C1 segment of cervical spinal cord (tissue), 14 donors: ENCODE data around the gene GALNT17.
A peak's percentile ranks its signal among the peaks of the same experiment; 100 is the strongest.

Experiments
- DNase-seq, 14 donors: peaks; one replicate each; lab custom pipeline; 2025; lab: John Stamatoyannopoulos, UW

Gene GALNT17

DNA sequence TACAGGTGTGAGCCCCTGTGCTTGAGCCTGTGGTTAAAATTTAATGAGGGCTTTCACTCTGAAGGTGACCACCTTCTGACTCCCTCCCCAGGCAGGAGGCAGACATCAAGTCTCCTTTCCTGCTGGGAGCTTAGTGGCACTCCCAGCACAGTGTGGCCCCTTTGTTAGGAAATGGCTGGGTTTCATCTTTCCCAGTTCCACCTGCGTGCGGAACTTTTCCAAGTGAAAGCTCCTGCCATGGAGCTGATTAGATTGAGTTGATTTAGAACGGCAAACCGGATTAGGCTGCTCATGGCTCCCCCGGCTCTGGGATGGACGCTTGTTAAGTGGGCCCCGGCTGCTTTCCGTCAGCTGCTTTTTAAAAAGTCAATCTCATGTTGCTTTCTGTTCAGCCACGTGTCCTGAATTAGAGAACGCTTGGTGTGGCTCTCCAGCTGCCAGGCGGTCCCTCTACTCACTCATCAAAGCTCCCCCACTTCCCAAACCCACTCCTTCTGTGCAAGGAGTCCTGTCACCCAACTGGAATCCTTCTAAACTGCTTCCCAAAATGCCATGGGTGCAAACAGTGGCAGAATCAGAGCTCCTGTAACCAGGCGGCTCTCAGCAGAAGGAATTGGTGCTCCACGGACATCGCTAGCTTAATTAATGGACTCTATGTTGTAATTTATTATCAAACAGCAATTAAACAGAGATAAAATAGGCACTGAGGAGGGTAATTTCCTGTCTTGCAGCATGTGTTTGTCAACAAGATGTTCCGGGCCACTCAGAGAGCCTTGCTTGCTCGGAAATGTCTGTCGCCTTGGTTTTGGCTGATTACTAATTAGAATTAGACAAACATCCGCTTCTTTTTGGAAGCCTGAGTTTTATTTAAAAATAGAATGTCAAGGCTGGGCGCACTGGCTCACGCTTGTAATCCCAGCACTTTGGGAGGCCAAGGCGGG lies 551.2 kb downstream of the GALNT17 start:
- peak in 3 of 14 donors; percentile 0 to 69 (median 53) for DNase-seq

DNA sequence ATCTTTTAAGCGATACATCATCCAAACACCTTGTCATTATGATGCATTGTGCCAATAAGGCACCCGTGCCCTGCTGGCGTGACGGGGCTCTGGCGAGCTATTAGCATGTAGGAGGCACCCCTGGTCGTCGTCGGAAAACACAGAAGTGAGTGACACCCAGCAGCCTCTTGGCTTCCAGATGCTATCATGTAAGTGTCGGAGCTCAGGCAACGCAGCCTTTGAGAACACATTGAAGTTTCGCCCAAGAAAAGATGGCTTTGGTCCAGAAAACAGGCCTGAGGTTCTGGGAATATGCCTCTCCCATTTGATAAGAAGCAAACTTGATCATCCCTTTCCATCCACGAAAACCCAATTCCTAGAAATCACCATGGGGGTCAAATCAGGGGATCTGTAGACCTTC lies 555.3 kb downstream of the GALNT17 start:
- no peak for DNase-seq

- no peak for DNase-seq
These were observed 556.1 kb downstream of the GALNT17 start for GRCh38 chr7:71687831-71688599.

DNA sequence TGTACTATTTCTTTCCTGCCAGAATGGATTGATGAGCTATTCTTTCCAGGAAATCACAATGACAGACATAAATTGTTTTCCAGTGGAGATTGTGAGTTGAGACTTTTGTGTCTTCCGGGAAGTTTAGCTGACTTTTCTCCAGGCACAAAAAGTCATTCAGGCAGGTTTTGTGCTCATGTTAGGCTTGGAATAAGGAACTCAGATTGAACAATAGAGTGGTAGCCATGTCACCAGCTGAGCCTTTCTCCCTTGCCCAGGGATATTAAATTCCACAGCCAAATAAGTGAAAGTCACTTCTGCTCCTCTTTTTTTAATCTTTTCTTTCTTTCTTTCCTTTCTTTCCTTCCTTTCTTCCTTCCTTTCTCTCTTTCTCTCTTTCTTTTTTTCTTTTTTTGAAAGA lies 559.6 kb downstream of the GALNT17 start:
- no peak for DNase-seq

DNA sequence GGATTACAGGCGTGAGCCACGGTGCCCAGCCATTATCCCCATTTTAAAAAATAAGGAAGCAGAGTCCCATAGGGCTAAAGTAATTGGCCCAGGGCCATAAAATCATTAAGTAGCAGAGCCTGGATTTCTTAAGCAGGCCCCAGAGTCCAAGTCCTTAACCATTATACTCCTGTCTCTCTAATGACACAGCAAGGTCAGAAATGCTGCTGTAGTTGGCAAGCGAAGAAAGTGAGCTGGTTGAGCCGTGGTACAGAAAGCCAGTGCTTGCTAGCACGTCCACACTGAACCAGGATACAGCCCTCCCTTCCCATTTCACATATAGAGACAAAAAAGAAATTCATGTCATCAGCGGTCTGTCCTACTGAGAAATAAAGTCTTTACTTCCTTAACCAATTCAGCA lies 562.7 kb downstream of the GALNT17 start:
- DNase-seq: no peak

GRCh38 chr7:71695186-71695585 lies 563.2 kb downstream of the GALNT17 start:
- DNase-seq: no peak

DNA sequence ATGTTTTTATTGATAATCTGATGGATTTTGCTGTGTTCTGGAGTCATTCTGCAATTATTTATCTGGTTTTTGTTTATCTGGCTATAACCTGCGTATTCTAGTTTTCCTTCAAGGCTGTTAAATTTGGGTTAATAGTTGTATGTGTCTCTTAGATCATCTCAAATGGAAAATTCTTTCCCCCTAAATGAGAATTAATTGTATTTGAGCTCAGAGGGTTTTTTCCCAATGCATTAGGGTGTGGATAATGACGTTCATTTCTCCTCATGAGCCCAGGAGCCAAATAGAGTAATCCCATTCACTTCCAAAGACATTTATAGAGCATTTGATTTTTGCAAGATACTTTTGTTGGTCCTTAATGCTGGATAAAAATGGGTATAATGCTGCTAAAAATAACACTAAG lies 564.6 kb downstream of the GALNT17 start:
- no peak for DNase-seq

- DNase-seq: no peak
These were observed 565.5 kb downstream of the GALNT17 start for GRCh38 chr7:71697400-71697799.

GRCh38 chr7:71705217-71705616 lies 573.3 kb downstream of the GALNT17 start:
- DNase-seq: no peak

DNA sequence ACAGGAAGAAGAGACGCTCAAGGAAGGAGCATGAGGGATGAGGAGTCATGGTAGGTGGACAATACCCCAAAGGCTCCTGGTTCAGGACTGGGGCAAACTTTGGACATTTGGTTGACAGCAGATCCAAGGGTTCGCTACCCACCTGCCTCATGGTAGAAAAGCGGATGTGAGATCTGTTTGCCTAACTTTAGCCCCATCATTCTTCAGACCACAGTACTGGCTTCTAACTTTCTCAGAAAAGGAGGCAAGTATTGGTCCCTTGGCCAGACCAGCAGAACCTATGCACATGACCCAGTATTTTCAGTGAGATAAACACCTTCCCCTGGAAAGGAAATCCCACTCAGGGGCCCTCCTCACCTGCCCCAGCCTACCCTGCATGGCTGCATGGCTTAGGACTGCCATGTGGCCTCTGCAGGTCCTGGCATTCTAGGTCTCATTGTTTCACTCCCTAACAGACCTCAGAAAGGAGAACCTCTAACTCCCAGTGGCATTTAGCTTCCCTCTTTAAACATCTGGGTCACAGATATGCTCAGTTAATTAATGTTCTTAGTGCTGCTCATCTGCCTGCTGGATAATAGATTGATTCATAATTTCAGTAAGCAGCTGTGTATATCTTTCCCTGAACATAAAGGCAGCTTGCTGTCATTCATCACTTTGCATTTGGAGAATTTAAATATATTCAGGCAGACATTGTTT lies 574.1 kb downstream of the GALNT17 start:
- no peak for DNase-seq

DNA sequence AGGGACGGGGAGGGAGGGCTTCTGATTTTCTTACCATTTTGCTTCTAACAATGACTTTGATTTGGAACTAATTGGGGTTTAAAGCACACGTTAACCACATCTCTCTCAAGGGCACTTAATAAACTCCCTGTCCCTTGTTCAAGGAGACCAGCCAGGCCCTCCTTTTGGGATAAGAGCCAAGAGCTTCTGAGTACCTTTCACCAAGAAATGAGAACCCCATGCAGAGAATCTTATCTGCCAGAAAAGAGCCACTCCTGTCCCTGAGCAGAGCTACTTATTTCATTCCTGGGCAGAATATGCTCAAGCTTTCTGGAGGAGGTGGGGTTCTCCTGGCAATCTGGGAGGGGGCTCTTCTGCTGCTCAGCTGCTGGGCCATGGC lies 574.6 kb downstream of the GALNT17 start:
- no peak for DNase-seq

GRCh38 chr7:71707041-71707440 lies 575.1 kb downstream of the GALNT17 start:
- DNase-seq: no peak

GRCh38 chr7:71708710-71709109 lies 576.8 kb downstream of the GALNT17 start:
- no peak for DNase-seq

- DNase-seq: no peak
These were observed 578.5 kb downstream of the GALNT17 start for GRCh38 chr7:71710442-71710841.

GRCh38 chr7:71712653-71713180 lies 580.8 kb downstream of the GALNT17 start:
- peak in 1 of 14 donors; percentile 11 for DNase-seq

DNA sequence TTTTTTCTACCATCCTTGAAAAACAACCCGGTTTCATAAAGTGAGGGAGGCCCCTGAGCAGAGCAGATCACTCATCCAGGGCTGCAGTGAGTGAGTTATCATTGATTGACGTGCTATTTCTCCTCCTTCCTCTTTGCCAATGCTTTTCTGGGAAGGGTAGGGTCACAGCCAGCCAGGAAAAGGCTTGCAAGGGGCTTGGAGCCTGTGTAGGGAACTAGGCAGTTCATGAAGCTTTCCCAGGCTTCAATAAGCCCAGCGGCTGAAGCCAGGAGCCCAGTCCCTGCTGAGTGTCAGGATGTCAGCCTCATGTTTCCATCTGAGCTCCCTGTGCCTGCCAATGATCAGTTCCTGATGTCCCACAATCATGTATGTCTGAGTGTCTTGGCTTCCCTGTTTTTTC lies 584.7 kb downstream of the GALNT17 start:
- DNase-seq: peak in 1 of 14 donors; percentile 48

GRCh38 chr7:71718563-71718962 lies 586.6 kb downstream of the GALNT17 start:
- DNase-seq: no peak

DNA sequence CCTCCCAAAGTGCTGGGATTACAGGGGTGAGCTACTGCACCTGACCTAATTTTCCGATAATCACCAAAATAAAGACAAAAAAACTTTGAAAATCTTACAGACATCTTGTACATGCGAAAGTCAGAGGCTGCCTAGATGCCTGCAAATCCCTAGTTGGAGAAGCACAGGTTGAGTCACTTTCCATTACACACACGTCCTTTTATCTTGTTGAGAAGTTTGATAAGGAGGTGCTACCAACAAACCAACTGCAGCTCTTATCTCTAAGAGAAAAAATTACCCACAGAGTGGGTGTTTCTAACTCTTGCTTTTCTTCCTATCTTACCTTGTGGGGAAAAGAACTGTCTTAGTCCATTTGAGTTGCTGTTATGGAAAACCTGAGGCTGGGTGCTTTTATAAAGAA lies 589.8 kb downstream of the GALNT17 start:
- no peak for DNase-seq

- no peak for DNase-seq
These were observed 591.9 kb downstream of the GALNT17 start for GRCh38 chr7:71723859-71724258.

DNA sequence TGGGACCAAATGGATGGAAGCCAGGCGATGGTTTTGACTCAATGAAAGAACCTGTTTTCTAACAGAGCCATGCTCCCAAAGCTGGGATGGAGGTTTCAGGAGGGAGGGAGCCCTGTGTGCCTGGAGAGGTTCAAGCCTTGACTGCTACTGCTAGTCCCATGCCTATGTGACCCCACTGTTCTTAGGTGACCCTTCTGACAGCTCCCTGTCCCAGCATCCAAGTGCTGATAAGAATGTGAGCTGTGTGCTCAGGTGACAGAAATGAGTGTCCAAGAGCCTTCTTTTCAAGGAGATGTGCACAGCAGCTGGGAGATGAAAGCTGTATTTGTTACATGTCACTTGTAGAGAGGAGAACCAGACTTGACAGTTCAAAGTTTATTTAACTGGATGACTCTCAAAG lies 595.4 kb downstream of the GALNT17 start:
- no peak for DNase-seq

- DNase-seq: no peak
These were observed 599.8 kb downstream of the GALNT17 start for GRCh38 chr7:71731740-71732139.
